Measurements from ENCODE around the gene TRIM31.

Gene TRIM31

DNA sequence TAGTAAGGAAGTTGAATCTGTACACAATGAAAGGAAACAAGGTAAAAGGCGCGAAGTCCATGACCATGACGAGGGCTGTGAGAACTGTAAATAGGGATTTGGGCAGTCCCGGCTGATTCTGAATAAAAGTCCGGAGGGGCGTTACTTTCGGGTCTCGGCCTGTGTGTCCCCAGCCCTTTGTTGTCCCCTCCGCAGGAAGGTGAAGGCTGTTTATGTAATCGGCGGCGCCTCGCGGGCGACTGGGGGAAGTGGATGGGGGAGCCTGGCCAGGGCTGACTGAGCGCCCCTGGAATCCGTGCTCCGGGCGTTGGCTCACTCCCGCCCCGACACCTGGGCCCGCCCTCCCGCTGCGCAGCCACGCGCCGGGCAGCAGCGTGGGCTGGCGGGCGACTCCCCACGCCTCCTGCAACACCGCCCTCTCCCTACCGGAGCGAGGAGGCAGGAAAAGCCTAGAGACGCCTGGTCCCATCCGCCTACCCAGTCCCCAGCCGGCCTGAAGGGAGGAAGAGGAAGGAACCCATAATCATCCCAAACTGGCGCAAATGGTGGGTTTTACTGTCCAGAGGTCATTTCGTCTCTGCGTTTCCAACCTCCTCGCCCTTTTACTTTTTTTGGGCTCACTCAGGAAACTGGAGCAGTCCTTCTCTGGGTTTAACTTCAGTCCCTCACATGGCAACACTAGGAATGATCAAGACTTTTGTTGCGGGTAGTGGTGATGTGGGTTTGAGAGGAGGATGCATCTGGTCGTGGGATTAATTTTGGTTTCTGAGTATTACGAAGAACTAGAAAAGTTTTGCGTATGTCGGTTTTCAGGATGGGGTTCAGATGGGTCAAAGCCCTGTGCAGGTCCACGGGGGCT is 12.1 kb downstream of the TRIM31 start:
- H3K27ac ChIP-seq, result no peak overlapping the region

GRCh38 chr6:30100154-30100553 is 12.7 kb downstream of the TRIM31 start:
- peak overlapping the region; percentile 66 for H3K4me3 ChIP-seq
- no peak overlapping the region for H3K27ac ChIP-seq
- DNase-seq (ENCODE audit: low spot score), result no peak
- no peak for TF ChIP-seq CTCF (IDR thresholded peaks at IDR 0.05)

More for the DNA sequence above, 12.1 kb downstream of the TRIM31 start:
- H3K4me3 ChIP-seq, result peak overlapping the region; percentile 66
- no peak for TF ChIP-seq CTCF (IDR thresholded peaks at IDR 0.05)
- no peak for DNase-seq (ENCODE audit: low spot score)

DNA sequence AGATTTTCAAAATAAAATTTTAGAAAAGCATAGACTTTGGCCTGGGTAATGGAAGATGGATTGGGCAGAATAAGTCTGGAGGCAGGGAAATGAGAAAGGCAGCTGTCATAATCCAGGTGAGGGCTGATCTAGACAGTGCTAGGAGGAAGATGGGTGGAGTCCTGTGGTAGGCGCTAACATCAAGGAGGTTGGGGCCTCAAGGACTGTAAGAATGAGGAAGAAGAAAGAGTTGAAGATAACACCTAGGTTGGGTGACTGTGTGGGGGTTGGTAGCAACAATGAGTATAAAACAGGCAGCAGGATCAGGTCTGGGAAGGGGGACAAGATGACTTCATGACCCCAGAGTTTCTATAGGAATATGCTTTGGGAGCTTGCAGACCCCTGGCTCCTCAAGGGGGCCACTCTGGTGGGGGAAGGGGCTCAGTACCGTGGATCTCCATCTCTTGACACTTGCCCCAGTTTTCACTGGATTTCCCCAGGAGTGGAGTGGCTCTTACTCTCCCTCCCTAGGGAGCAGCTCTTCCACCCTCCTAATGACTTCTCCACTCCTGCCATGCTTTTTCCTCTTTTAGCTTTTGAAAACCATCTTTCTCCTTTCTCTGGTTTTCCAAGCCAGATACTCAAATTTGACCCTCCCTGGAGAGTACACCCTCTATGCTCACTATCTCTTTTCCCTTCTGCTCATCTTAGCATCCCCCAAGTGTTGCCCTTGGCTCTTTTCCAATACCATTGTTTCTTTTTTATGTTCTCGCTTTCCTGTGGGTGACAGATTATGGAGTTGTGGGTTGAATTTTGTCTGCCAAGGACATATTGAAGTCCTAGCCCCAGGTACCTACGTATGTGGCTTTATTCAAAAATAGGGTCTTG is 14.8 kb downstream of the TRIM31 start:
- no peak for DNase-seq (ENCODE audit: low spot score)
- Histone ChIP-seq H3K4me3 (no peak overlapping the region), H3K27ac (no peak overlapping the region)
- no peak for TF ChIP-seq CTCF (IDR thresholded peaks at IDR 0.05)

DNA sequence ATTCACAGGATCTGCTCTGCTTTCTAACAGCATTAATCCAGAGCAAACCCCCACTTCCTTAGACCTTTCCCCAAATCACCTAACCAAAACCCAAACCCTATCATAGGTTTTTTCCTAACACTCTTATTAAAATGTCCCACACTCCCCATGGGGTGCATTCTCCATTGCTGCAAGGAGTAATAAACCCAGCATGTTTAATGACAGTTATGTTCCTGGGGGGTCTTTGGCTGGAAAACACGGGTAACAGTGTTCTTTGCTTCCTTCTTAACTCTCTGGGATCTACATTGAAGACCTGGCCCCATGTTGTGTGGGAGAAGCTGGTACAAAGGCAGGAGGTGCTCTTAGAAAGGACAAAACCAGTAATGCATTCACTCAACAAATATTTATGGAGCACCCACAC is 16.1 kb downstream of the TRIM31 start:
- TF ChIP-seq CTCF (IDR thresholded peaks at IDR 0.05), result no peak
- Histone ChIP-seq H3K27ac (no peak overlapping the region), H3K4me3 (no peak overlapping the region)
- no peak for DNase-seq (ENCODE audit: low spot score)

GRCh38 chr6:30093951-30094661 is 18.8 kb downstream of the TRIM31 start:
- DNase-seq (ENCODE audit: low spot score), result no peak
- Histone ChIP-seq H3K27ac (no peak overlapping the region), H3K4me3 (no peak overlapping the region)
- TF ChIP-seq CTCF (IDR thresholded peaks at IDR 0.05), result no peak

GRCh38 chr6:30092852-30093543 is 19.9 kb downstream of the TRIM31 start:
- TF ChIP-seq CTCF (IDR thresholded peaks at IDR 0.05), result no peak
- Histone ChIP-seq H3K27ac (no peak overlapping the region), H3K4me3 (no peak overlapping the region)
- peak; percentile 43 for DNase-seq (ENCODE audit: low spot score)

All from coronary artery (tissue), 2 donors.